B cell (primary cell): ENCODE results near the gene TMEM33. TPM values are rescaled to one million over a fixed set of nuclear protein-coding genes. Genes with fewer than 3 reads are reported as not detected.

ENCODE experiments used
- ATAC-seq: fragments of 200-7000 bp; cut with Tn5 transposase; one replicate; pipeline ENCODE4 v1.10.0; 2021; ENCODE audit warnings: low read depth, mild to moderate bottlenecking, moderate number of reproducible peaks, moderate library complexity
- CTCF ChIA-PET: fragments of 350-600 bp; sonication (Branson Sonifier 250); formaldehyde crosslinking; loops from one replicate; lab custom pipeline; 2021; ENCODE audit warnings: antibody characterized with exemption, inconsistent platforms; lab: Charles Lee
- POLR2A ChIA-PET: fragments of 350-600 bp; sonication (Branson Sonifier 250); formaldehyde crosslinking; loops from one replicate; lab custom pipeline; 2021; ENCODE audit warnings: antibody characterized with exemption; lab: Charles Lee
- DNase-seq: peaks from one replicate; pipeline ENCODE4 v3.0.0; 2013
- H2AFZ ChIP-seq: 2 replicates; pipeline ENCODE4 v1.6.1; 2012; ENCODE audit warnings: mild to moderate bottlenecking, low read depth, low read length; ENCODE audit not compliant: insufficient read depth, poor library complexity, severe bottlenecking
- H3K27ac ChIP-seq, 2 donors: 1 replicate in 1 of 2; 2 replicates in 1 of 2; pipeline ENCODE4 v1.5.1; 2012 to 2013; ENCODE audit warnings: low read length in 2 of 2, mild to moderate bottlenecking in 2 of 2, moderate library complexity in 1 of 2
- H3K27me3 ChIP-seq, 4 experiments: fragments of 200-600 bp in 1 of 4; sonication (generic) in 1 of 4; replicated peaks in 1 of 4; 1 replicate in 2 of 4; 2 replicates in 2 of 4; pipeline versions ENCODE4 v1.6.1 to v1.7.0; 2013 to 2016; ENCODE audit warnings: low read length in 3 of 4, mild to moderate bottlenecking in 2 of 4, mixed read lengths in 1 of 4, moderate library complexity in 1 of 4; ENCODE audit not compliant: insufficient read depth in 4 of 4, control insufficient read depth in 3 of 4; ENCODE audit errors: control extremely low read depth in 1 of 4
- H3K36me3 ChIP-seq, 2 experiments: replicated peaks in 1 of 2; 1 replicate in 1 of 2; 2 replicates in 1 of 2; pipeline versions ENCODE4 v1.6.1 to v1.7.1; 2013; ENCODE audit warnings: low read length in 1 of 2; ENCODE audit not compliant: insufficient read depth in 2 of 2, control insufficient read depth in 1 of 2; ENCODE audit errors: control extremely low read depth in 1 of 2, extremely low read depth in 1 of 2
- H3K4me1 ChIP-seq, 2 donors: fragments of 200-600 bp in 1 of 2; sonication (generic) in 1 of 2; 1 replicate in 1 of 2; 2 replicates in 1 of 2; pipeline versions ENCODE4 v1.5.1 to v1.6.1; 2013 to 2017; ENCODE audit warnings: low read length in 2 of 2; ENCODE audit not compliant: control insufficient read depth in 2 of 2, insufficient read depth in 2 of 2
- H3K4me2 ChIP-seq: replicated peaks from 2 replicates; pipeline ENCODE3; 2012; ENCODE audit warnings: mild to moderate bottlenecking, low read depth, low read length; ENCODE audit not compliant: poor library complexity, severe bottlenecking
- H3K4me3 ChIP-seq, 5 experiments: fragments of 200-600 bp in 1 of 5; sonication (generic) in 1 of 5; 1 replicate in 3 of 5; 2 replicates in 2 of 5; pipeline versions ENCODE4 v1.5.1 to v1.7.0; 2011 to 2016; ENCODE audit warnings: low read length in 4 of 5, mild to moderate bottlenecking in 4 of 5, low read depth in 2 of 5, control low read depth in 1 of 5, moderate library complexity in 1 of 5; ENCODE audit not compliant: insufficient read depth in 1 of 5; ENCODE audit errors: control extremely low read depth in 1 of 5, extremely low read depth in 1 of 5
- H3K79me2 ChIP-seq: fragments of 200-600 bp; sonication (generic); one replicate; pipeline ENCODE4 v1.6.0; 2016; ENCODE audit warnings: low read length; ENCODE audit not compliant: control insufficient read depth, insufficient read depth
- H3K9ac ChIP-seq: fragments of 200-600 bp; sonication (generic); 2 replicates; pipeline ENCODE4 v1.6.1; 2017; ENCODE audit warnings: mild to moderate bottlenecking, low read length, moderate library complexity
- H3K9me3 ChIP-seq, 3 donors: one replicate each; pipeline versions ENCODE4 v1.6.1 to v1.7.1; 2013; ENCODE audit warnings: low read length in 2 of 3; ENCODE audit not compliant: control insufficient read depth in 2 of 3, insufficient read depth in 1 of 3; ENCODE audit errors: control extremely low read depth in 1 of 3
- H4K20me1 ChIP-seq: 2 replicates; pipeline ENCODE4 v1.6.0; 2012; ENCODE audit warnings: mild to moderate bottlenecking, low read length; ENCODE audit not compliant: insufficient read depth, control insufficient read depth, poor library complexity, severe bottlenecking
- H3K27ac Mint-ChIP-seq: one replicate; pipeline ENCODE4 v1.8.0; 2021; ENCODE audit warnings: mixed read lengths
- H3K27me3 Mint-ChIP-seq: one replicate; pipeline ENCODE4 v1.8.0; 2021; ENCODE audit warnings: mixed read lengths
- H3K4me1 Mint-ChIP-seq: one replicate; pipeline ENCODE4 v1.8.0; 2021; ENCODE audit warnings: mixed read lengths
- H3K4me3 Mint-ChIP-seq: one replicate; pipeline ENCODE4 v1.8.0; 2021; ENCODE audit warnings: mixed read lengths
- H3K9me3 Mint-ChIP-seq: one replicate; pipeline ENCODE4 v1.8.0; 2022; ENCODE audit warnings: mixed read lengths; ENCODE audit not compliant: insufficient read depth
- CTCF ChIP-seq: fragments of 200-600 bp; IDR thresholded peaks from one replicate; pipeline ENCODE4 v1.8.0; 2022; ENCODE audit warnings: antibody characterized with exemption, mild to moderate bottlenecking
- EZH2 ChIP-seq: IDR thresholded peaks from 2 replicates; pipeline ENCODE4 v1.6.1; 2012; ENCODE audit warnings: borderline replicate concordance, low read depth, mild to moderate bottlenecking, moderate library complexity, low read length; ENCODE audit not compliant: insufficient read depth, poor library complexity, severe bottlenecking
- WGBS: methylation state at CpG from one replicate; pipeline ENCODE4 v1.1.5; 2013; ENCODE audit warnings: missing lambda C conversion rate; ENCODE audit not compliant: insufficient coverage; 5-methylcytosine and 5-hydroxymethylcytosine counted together
- intact Hi-C: fragments of 100-400 bp; cut with micrococcal nuclease; formaldehyde crosslinking; loops from one replicate; pipeline ENCODE4 v1.10.0; 2022
- polyA plus RNA-seq: library from polyadenylated mRNA; depleted of rRNA; stranded (reverse); fragments of >200 nt; gene quantifications from 2 replicates; pipeline ENCODE4 v1.2.3, GENCODE V29; 2012
- total RNA-seq, 2 donors: library from RNA; stranded (reverse); fragments of 120-200 nt in 1 of 2; gene quantifications; 1 replicate in 1 of 2; 2 replicates in 1 of 2; pipeline versions ENCODE4 v1.2.3 to v1.2.4, GENCODE V29; 2013 to 2022

TMEM33 gene
- total and polyA plus RNA-seq, 2 donors (not counting 1 experiment from before 2014, with no cell fraction given): 10.5 to 39.2 TPM

- no peak overlapping the region for H3K27ac ChIP-seq
- intact Hi-C loops: no loop called here
- H3K9ac ChIP-seq: no peak overlapping the region
- TF ChIP-seq CTCF (no peak), EZH2 (no peak)
- CTCF ChIA-PET: no interaction called here
- POLR2A ChIA-PET: no interaction called here
- no peak overlapping the region for H3K27ac Mint-ChIP-seq
- no CpG with 5 or more reads among the region's 1 CpG for WGBS
- ATAC-seq: no peak
- peaks cover 5% of the 10 kb centered on the region for H3K79me2 ChIP-seq
- no peaks in the 10 kb centered on the region for H3K9me3 ChIP-seq
- no peaks in the 10 kb centered on the region for H3K9me3 Mint-ChIP-seq
- no peak for DNase-seq
- H3K4me1 ChIP-seq: peaks cover 6% of the 10 kb centered on the region in 2 donors
- H2AFZ ChIP-seq: no peak overlapping the region
- H3K36me3 ChIP-seq: no peaks in the 10 kb centered on the region
- no peaks in the 10 kb centered on the region for H4K20me1 ChIP-seq
- peaks cover 9% of the 10 kb centered on the region for H3K4me1 Mint-ChIP-seq
- H3K4me3 Mint-ChIP-seq: no peak overlapping the region
- H3K4me3 ChIP-seq: no peak overlapping the region
- no peak overlapping the region for H3K4me2 ChIP-seq
- H3K27me3 Mint-ChIP-seq: no peaks in the 10 kb centered on the region
- no peaks in the 10 kb centered on the region for H3K27me3 ChIP-seq
These were observed 49.9 kb downstream of the TMEM33 start for GRCh38 chr4:41985151-41985550.

GRCh38 chr4:41989994-41990364 is 54.8 kb downstream of the TMEM33 start:
- peaks cover 23% of the 10 kb centered on the region for H3K4me1 Mint-ChIP-seq
- H3K9me3 Mint-ChIP-seq: no peaks in the 10 kb centered on the region
- peak overlapping the region; percentile 90 for H3K4me2 ChIP-seq
- H3K27ac ChIP-seq: peak overlapping the region; percentile 84 to 92
- peaks cover 14 to 20% of the 10 kb centered on the region in 2 donors for H3K4me1 ChIP-seq
- DNase-seq (no peak), ATAC-seq (peak; percentile 21)
- peak overlapping the region; percentile 82 for H3K9ac ChIP-seq
- H3K9me3 ChIP-seq: no peaks in the 10 kb centered on the region
- H3K27me3 ChIP-seq: no peaks in the 10 kb centered on the region
- 3% methylated on average over 12 of the region's 12 CpGs for WGBS
- CTCF ChIA-PET: interaction anchor here (1.2 kb wide), 1 partner anchor 54 kb away, joined by 4 read pairs; the partner anchor contains the start of gene TMEM33
- POLR2A ChIA-PET: interaction anchor here (1.2 kb wide), 1 partner anchor 55 kb away, joined by 4 read pairs; the partner anchor contains the start of gene TMEM33
- H3K36me3 ChIP-seq: no peaks in the 10 kb centered on the region
- H3K27me3 Mint-ChIP-seq: no peaks in the 10 kb centered on the region
- no peaks in the 10 kb centered on the region for H4K20me1 ChIP-seq
- peak overlapping the region; percentile 86 for H2AFZ ChIP-seq
- peaks cover 39% of the 10 kb centered on the region for H3K79me2 ChIP-seq
- H3K4me3 ChIP-seq: peak overlapping the region; percentile 58 to 96 (median 88)
- no peak for TF ChIP-seq CTCF
- H3K27ac Mint-ChIP-seq: peak overlapping the region; percentile 96
- peak overlapping the region; percentile 100 for H3K4me3 Mint-ChIP-seq
- intact Hi-C loops: loop anchor here (1.0 kb wide), 2 partner anchors 55 to 162 kb away; partner anchors contain the start of genes BEND4 and TMEM33
